NB4 (cell line): ENCODE measurements around the gene PLXNC1.

Experiments used
- DNase-seq: peaks from one replicate; pipeline ENCODE4 v3.0.0; 2010; ENCODE audit warnings: low read depth
- H3K4me3 ChIP-seq: one replicate; pipeline ENCODE4 v1.5.1; 2011; ENCODE audit warnings: mild to moderate bottlenecking, low read depth, low read length, moderate library complexity
- CTCF ChIP-seq: IDR thresholded peaks from one replicate; pipeline ENCODE4 v1.5.1; 2012; ENCODE audit warnings: low read depth, low read length
- MAX ChIP-seq: IDR thresholded peaks from 2 replicates; pipeline ENCODE4 v1.6.1; 2011; ENCODE audit warnings: low read depth, low read length
- MYC ChIP-seq: IDR thresholded peaks from 2 replicates; pipeline ENCODE4 v1.6.1; 2011; ENCODE audit warnings: low read depth, low read length
- POLR2A ChIP-seq: IDR thresholded peaks from 2 replicates; pipeline ENCODE4 v1.6.1; 2011; ENCODE audit warnings: mild to moderate bottlenecking; ENCODE audit not compliant: insufficient read length; ENCODE audit errors: extremely low read depth

Gene PLXNC1

GRCh38 chr12:94326234-94326633 lies 177.9 kb downstream of the PLXNC1 start:
- TF ChIP-seq MYC = no peak
- no peak for TF ChIP-seq CTCF
- TF ChIP-seq POLR2A = no peak
- no peak for TF ChIP-seq MAX
- no peak overlapping the region for H3K4me3 ChIP-seq
- no peak for DNase-seq

- no peak overlapping the region for H3K4me3 ChIP-seq
- TF ChIP-seq CTCF (no peak), POLR2A (no peak), MYC (no peak), MAX (no peak)
- DNase-seq = no peak
Measured at GRCh38 chr12:94326727-94327126, 178.3 kb downstream of the PLXNC1 start.

GRCh38 chr12:94327809-94328208 lies 179.4 kb downstream of the PLXNC1 start:
- TF ChIP-seq MAX (no peak), CTCF (no peak), MYC (no peak), POLR2A (no peak)
- DNase-seq = no peak
- no peak overlapping the region for H3K4me3 ChIP-seq

- TF ChIP-seq MAX = no peak
- no peak for TF ChIP-seq MYC
- TF ChIP-seq POLR2A = no peak
- no peak for TF ChIP-seq CTCF
- H3K4me3 ChIP-seq = no peak overlapping the region
- DNase-seq = no peak
Measured at GRCh38 chr12:94329366-94329765, 181.0 kb downstream of the PLXNC1 start.

GRCh38 chr12:94333396-94333795 lies 185.0 kb downstream of the PLXNC1 start:
- no peak overlapping the region for H3K4me3 ChIP-seq
- no peak for DNase-seq
- no peak for TF ChIP-seq CTCF

GRCh38 chr12:94336211-94336925 lies 188.0 kb downstream of the PLXNC1 start:
- no peak overlapping the region for H3K4me3 ChIP-seq
- TF ChIP-seq POLR2A = no peak
- TF ChIP-seq CTCF = no peak
- TF ChIP-seq MAX = no peak
- TF ChIP-seq MYC = no peak
- peak; percentile 31 for DNase-seq
